ENCODE measurements around the gene RARB.

The RARB gene

DNA sequence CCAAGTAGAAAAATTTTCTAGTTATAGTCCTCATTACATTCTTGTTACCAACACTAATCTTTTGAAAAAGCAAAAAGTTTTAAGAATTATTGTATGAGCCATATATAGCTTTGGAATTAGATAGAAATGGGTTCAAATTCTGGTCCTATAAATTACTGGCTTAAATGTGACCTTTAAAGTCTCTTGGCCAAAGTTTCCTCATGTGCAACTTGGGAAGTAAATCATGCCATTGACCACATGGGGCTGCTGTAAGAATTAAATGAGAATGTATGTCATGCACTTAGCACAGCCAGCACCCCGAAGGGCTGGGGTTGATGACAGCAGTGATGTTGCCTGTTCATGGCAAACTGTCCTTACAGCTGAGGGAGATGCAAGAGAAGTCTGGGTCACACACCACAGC is 128.4 kb downstream of the RARB start:
- no peak for DNase-seq

DNA sequence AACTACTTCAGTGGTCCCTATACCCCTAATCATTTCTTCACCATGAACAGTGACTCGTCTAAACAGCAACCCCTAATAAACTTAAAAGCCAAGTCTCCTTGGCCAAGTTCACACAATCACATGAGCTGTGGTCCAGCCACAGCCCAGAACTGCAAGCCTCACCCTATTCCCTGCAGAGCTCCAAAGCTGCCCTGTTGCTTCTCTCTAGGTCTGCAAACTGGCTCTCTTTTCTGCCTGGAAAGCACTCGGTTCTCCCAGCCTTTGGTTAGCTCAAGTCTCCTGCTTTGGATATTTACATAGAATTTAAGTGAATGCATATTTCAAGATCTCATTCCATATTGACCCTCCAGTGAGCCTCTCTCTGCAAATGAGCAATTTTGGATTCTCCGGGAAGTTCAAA is 129.6 kb downstream of the RARB start:
- no peak for DNase-seq

DNA sequence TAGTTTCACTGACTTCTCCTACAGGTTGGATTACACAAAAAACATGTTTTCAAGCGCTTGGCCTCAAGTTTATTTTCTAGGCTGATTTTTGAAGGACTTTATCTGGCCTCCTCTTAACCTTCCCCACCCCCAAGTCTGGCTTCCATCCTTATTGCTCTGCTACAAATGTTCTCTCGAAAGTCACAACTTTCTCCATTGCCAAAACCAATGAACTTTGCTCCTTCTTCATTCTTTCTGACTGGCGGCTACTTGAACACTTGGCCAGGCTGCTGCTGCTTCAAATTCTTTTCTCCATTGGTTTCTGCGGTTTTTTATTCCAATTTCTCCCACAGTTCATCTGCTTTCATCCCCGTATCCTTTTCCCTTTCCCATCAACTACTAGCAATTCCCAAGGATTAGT is 130.1 kb downstream of the RARB start:
- no peak for DNase-seq

DNA sequence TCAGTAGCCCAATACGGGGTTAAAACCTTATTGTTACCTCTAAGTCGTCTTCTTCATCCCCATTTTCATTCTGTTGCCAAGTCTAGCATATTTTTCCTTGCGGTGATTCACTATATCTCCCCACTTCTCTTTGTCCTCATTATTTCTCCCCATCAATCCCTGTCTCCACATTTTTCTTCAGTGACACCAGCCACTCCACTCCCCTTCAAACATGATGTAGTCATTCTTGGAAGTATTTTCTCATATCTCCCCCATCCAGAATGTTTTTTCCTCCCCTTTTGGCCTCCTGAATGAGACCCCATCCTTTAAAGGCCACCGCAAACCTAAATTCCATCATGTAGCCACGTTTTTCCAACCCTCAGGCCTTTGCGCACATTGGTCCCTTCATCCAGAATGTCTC is 130.7 kb downstream of the RARB start:
- no peak for DNase-seq

DNA sequence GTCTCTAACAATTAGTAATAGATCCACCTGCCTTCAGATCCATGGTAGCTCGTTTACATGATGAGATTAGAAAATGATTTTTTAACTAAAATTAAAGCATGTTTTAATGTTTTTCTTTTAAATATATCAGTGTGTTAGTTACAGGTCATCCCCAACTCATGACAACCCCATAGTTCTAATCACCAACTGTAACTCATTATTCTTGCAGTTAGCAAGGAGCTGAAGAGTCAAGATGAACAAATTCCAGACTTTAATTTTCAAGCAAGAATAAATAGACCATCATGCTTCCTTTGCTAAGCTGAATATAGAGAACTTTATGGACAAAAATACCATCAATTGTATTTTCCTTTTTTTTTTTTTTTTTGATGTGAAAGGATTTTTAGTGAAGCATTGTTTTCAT is 135.5 kb downstream of the RARB start:
- DNase-seq: no peak

DNA sequence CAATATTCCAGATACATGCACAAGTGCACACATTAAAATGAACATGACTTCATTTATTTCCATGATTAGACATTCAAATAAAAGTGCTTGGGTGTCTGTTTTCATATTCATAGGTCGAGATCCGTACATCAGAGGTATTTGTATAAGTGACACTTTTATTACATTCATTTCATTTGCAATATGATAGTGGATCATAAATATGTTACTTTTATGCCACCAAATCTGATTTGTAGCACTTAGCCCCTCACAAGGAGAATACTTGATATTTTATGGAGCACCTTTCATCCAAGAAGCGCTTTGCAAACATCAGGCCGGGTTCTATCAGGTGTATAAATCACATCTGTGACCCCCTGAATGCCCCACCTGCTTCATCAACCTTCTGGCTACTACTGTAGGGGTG is 136.0 kb downstream of the RARB start:
- no peak for DNase-seq

DNA sequence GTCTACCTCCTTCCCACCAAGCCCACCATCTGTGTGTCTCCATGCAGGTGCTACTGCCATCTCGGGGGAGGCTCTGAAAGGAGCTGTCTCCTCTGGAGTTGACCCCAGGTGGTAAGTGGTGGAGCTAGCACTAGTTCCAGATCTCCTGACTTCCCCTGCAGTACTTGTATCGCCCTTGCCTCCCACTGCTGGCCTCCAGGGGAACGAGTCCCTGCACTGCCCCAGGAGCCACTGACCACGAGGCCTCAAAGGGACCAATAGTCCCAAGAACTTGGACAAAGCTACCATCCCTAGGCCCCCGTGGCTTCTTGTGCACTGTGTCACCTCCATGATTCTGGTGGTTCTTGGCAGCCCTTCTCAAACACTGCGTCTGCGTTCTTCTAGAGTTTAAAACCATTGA is 137.7 kb downstream of the RARB start:
- no peak for DNase-seq

DNA sequence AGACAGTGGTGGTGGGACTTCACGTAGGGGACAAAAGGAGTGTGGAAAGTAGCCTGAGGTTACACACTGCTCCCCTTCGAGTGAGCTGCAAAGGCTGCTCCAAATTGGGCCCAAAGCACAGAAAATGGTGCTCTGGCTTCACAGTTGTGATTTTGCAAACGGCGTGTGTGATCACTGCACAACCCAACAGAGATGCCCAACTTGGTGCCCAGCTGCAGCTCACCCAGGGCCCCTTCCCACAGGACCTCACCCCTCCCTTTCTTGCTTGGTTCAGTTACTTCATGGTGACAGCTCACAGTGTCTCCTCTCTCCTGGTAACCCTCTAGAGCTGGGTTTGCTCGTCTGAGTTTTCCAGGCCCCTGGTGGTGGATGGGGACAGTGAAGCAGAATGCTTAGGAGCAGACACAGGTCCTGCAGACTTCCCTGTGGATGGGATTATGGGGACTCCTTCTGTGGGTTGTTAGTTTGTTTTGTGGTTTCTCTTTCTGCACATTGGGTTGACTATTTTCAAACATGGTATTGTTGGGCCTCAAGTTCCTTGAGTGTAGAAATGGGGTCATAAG is 138.4 kb downstream of the RARB start:
- no peak for DNase-seq

DNA sequence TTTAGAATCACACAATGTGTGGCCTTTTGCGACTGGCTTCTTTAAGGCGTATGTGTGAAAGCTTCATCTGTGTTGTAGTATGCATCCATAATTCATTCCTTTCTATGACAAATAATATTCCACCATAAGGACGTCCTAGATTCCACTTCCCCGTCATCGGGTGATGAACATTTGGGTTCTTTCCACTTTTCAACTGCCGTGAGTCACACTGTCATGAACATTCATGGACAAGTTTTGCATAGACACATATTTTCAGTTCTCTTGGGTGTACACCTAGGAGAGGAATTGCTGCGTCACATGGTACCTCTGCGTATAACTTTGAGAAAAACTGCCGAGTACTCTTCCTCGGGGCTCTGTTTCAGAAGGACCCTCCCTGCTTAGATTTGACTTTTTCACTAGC is 139.3 kb downstream of the RARB start:
- no peak for DNase-seq

DNA sequence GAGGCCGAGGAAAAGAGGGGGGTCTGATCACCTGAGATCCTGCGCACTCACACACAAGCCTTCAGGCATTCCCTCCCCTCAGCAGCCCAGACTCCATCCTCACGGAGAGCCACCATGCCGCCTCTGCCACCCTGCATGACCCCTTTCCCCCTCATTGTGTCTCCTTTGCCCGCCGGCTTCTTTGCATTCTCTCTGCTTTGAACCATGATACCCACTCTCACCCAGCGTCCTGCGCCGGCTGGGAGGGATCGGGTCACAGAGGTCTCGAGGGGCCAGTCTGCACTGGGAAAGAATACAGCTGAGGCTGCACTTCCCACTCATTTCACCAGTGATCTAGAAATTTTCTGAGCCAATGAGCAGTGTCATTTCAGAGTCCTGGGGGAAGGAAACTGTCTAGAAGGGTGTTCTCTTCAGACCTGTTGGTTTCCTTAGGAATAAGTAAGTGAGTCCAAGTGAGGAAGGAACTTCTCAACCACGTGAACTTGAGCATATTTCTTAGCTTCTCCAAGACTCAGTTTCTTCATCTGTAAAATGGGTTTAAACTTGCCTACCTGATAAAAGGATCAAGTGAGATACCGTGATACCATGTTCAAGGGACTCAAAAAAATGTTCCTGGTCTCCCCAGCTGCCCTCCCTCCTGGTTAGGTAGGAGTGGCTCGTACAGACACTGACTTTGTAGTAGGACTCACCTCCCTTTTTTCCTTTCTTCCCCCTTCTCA is 139.9 kb downstream of the RARB start:
- no peak for DNase-seq

DNA sequence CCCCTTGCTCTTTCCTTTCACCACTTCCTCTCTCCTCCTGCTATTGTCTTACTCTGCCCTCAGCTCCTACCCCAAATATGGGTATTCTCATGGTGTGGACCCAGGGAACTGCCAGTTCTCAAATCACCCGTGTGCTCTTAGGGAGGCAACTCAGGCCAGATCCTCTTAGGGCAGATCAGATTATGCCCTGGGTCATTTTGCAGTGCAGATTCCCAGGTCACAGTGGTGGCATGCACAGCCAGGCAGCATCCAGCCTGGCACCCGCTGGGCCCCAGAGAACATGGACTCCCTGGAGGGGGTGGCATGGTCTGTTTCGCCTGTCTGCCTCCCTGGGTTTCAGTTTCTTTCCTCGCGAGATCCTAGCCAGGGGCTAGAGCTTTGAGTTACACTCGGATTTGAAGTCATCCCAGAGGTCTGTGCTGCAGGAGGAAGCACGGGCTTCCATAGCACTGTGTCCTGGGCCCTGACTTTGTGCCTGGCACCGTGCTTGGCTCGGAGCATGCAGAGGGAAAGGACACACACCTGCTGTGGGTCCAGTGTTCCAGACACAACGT is 140.5 kb downstream of the RARB start:
- DNase-seq: no peak

DNA sequence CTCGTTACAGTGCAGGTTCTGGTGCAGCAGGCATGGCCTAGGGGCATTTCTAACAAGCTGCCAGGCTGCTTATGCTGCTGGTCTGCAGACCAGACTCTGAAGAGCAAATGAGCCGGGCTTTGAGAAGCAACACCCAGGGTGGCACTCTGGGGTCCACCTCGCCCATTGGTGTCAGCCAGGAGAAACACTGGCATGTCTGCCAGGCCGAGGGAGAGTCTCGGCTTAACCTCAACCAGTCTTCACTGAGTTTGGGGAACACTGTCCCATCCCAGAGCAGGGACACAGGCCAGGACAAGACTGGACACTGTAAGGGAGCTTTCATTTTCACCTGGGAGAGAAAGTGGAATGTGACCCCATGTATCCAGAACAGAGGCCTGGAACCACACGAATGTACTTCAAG is 143.2 kb downstream of the RARB start:
- DNase-seq: no peak

DNA sequence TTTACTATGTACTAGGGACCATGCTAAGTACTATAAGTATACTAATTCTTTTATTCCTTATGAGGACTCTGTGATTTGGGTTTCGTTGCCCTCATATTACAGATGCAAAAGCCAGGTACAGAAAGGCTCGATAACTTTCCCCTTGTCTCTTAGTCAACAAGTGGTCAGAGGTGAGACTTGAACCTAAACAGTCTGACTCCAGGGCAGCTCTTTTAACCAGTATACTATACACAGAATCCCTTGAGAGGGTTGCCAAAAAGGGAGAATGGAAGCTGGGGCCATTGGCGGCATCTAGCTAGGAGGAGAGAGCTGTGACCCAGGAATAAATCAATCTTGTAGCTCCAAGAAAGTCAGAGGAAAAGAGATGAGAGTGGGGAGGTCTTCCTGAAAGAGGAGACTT is 144.3 kb downstream of the RARB start:
- DNase-seq: no peak

DNA sequence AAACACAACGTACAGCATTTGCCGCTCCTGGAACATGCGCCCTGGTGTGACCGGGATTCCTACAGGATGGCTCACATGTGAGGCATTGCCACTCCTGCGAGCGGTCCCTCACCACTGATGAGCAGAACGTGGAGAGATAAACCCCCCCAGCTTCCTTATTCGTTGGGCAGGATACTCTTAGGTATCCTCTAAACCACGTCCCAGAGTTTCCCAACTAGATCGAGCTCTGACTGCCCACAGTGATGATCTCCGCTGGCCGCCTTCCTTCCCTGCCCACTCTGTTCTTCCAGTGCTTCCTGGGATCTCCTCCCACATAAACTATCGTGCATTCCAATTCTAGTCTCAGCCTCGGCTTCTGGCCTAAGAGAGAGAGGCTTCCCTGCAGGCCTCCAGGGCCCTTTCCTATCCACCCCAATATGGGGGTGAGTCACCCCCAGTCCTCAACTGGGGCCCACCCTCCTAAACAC is 144.9 kb downstream of the RARB start:
- no peak for DNase-seq

DNA sequence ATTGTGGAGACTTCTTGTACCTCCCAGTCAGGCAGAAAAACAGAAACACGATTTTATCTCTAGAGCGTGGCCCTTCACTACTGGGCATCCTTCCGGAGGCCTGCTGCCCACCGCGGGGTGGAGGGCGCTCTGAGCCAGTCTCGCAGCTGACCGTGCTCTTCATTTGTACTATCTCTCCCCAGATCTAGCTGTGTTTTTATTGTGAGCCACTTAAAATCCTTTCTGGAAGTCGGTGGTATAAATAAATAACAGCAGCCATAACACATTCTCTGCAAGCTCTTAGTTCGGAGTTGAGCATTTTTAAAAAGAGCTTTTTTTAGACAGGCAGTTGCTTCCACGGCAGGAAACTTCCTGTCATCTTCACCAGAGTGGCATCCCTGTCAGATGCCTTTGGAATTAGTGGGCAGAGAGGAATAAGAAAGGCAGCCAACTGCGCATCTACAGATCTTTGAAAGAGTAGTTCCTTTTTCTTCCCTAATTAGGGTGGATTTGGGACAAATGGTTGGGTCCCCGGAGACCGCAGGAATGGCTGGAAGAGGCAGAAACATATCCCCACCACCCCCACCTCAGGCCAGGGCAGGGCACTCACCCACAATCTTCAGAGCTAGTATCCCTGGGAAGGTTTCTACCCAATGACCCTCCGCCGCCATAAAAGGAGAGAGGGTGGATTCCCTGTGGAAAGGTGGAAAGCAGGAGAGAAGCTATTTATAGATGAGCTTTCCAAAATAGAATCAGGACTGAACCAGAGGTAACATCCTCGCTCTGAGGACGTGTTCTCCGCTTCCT is 145.5 kb downstream of the RARB start:
- DNase-seq: no peak

DNA sequence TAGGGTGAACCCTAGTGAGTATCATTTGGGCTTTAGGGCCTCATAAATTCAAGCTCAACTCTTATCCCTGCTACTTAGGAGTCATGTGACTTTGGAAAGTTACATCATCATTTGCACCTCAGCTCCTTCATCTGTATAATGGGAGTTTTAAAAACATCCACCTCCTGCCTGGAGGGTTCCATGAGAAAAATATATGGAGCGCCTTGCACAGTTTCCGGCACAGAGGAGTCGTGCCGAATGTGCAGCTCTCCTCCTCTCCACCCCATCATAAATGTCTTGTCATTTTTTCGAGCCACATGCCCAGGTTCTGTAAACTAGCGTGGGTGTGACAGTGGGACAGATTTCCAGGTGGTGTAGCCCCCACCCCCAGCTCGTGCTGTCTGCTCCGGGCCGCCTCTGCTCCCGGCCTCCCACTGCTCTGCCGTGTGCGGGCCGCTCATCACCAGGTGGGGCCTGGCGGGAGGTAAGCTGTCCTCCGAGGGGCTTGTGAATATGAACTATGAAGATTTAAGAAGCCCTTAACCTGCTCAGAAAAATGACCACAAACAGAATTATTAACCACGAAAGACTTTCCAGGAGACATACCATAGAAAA is 146.2 kb downstream of the RARB start:
- no peak for DNase-seq

DNA sequence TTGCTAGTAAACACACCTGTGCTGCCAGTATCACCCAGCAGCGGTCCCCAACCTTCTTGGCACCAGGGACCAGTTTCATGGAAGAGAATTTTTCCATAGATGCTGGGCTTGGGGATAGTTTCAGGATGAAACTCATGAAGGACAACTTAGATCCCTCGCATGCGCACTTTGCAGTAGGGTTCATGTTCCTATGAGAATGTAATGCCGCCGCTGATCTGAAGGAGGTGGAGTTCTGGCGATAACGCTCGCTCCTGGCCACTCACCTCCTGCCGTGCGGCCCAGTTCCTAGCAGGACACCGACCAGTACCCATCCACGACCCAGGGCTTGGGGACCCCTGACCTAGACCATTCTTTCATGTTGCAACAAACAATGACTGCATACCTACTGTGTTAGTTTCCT is 146.9 kb downstream of the RARB start:
- no peak for DNase-seq

DNA sequence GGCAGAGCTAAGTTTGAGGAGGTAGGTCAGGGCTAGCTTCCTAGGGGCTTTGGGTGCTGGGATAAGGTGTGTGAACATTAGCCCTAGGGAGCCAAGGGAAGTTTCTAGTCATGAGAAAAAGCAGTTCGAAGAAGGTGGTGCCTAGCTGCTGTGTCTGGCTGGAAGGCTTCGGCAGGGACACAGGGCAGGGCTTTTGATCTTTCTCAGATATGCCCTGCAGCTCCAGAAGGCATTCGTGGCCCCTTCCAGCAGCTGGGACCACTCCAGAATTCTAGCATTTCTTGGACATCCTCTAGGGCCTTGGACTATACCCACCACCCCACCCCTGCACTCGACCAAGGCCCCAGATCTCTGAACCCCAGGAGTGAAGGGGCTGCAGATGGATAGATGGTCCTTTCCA is 148.1 kb downstream of the RARB start:
- no peak for DNase-seq

DNA sequence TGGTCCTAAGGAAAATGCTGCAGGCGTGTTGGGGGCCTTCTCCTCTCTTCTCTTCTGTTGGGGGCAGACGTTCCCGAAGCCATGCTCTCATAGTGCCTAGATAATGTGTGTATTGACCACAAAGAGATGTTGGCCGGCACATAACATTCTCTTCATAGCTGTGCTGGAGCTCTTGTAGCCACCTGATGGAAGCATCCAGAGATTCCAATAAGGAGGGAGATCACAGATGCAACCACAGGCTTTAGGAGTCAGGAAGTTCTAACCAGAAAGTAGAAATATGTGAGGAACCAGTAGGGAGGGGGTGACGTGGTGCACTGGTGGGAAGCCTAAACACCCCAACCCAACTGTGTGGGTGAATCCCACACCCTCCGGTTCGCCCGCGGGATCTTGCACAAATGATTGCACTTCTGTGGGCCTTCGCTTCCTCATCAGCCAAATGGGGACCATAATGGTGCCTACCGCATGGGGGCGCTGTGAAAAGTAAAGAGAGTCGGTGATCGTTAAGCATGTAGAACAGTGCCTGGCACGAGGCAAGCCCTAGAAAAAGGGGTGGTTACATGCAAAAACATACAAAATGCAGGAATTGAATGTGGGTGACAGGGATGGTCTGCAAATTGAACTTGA is 148.9 kb downstream of the RARB start:
- no peak for DNase-seq

DNA sequence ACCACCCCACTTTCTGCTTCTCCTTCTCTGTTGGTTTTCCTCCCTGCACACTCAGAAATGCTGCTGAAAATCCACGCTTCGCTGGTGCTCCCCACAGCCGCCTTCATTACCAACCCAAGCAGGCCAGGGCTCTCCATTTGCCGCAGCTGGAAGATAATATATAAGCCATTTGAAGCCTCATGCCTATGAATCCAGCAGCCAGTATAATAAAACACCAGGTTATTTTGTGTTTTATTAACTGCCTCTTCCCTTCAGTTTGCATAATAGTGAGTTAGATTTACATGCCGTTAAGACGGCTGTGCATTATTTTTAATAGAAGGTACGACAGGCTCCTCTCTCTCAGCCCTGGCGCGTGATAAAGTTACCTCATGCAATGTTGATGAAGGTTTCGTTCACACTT is 150.0 kb downstream of the RARB start:
- no peak for DNase-seq

DNA sequence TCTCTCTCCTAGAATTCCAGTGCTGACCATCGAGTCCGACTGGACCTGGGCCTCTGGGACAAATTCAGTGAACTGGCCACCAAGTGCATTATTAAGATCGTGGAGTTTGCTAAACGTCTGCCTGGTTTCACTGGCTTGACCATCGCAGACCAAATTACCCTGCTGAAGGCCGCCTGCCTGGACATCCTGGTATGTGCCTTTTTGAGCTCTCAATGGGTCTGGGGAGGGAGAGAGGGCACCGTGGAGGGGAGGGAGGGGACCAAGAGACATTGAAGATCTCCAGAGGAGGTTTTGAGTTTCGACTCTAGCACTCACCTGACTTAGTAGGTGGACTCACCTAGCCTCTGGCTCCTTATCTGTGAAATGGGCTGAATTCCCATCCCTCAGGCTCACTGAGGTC is 152.5 kb downstream of the RARB start:
- no peak for DNase-seq

DNA sequence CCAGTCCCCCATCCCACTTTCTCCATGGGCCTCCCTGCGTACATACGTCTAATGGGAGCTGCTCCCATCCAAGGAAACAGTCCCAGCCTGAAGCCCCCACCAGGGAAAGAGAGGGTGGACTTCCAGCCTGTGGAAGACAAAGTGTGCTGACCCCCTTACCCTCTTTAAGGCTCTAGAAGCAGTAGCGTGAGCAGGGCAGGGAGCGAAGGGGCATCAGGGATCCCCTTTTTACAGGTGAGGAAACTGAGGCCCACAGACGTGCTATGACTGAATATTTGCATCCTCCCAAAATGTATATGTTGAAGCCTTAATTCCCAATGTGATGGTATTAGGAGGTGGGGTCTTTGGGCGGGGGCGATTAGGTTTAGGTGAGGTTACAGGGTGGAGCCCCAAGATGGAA is 153.3 kb downstream of the RARB start:
- no peak for DNase-seq

DNA sequence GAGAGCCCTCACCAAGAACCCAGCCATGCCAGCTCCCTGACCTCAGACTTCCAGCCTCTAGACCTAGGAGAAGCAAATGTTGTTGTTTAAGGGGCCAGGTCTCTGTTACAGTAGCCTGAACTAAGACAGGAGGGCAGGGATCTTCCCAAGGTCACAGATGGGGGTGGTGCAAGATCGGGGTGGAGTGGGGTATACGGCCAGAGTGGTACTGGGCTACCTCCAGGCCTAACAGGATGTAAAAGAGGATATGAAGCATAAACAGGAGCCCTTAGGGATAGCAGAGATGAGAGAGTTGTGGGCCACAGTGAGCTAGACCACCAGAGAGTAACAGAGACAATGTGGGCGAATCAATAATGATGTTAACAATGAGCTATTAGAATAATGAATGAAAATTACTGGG is 153.8 kb downstream of the RARB start:
- no peak for DNase-seq

All from CD4-positive, alpha-beta T cell treated with Interferon alpha-2 for 1 hour (primary cell).